Vagina (tissue), 2 donors: ENCODE measurements around the gene IRF2BP1. TPM values are rescaled to one million over a fixed set of nuclear protein-coding genes. Genes with fewer than 3 reads are reported as not detected.

ENCODE experiments used
- DNase-seq, 2 donors: peaks; one replicate each; pipeline ENCODE4 v3.0.0-alpha.2; 2017; ENCODE audit errors: extremely low spot score in 2 of 2
- H3K27ac ChIP-seq: fragments of 200-600 bp; sonication (generic); one replicate; pipeline ENCODE4 v1.5.1; 2019
- H3K27me3 ChIP-seq: fragments of 200-600 bp; sonication (generic); one replicate; pipeline ENCODE4 v1.5.1; 2019
- H3K36me3 ChIP-seq, 2 donors: fragments of 200-600 bp; sonication (generic); one replicate each; pipeline ENCODE4 v1.5.1; 2017 to 2019
- H3K4me1 ChIP-seq: fragments of 200-600 bp; sonication (generic); one replicate; pipeline ENCODE4 v1.5.1; 2019
- H3K4me3 ChIP-seq, 2 donors: fragments of 200-600 bp; sonication (generic); 1 replicate in 1 of 2; 2 replicates in 1 of 2; pipeline ENCODE4 v1.5.1; 2016 to 2019
- H3K9me3 ChIP-seq: fragments of 200-600 bp; sonication (generic); one replicate; pipeline ENCODE4 v1.5.1; 2019
- CTCF ChIP-seq, 3 experiments: fragments of 450-650 bp in 2 of 3; fragments of 200-600 bp in 1 of 3; sonication (generic) in 1 of 3; IDR thresholded peaks; one replicate each; pipeline ENCODE4 v1.5.1; 2017 to 2019; ENCODE audit warnings: antibody characterized with exemption in 3 of 3, mild to moderate bottlenecking in 2 of 3, moderate library complexity in 2 of 3
- POLR2A ChIP-seq, 2 donors: fragments of 450-650 bp; IDR thresholded peaks; one replicate each; pipeline ENCODE4 v1.6.1; 2017; ENCODE audit warnings: antibody characterized with exemption in 2 of 2, mild to moderate bottlenecking in 2 of 2, moderate library complexity in 2 of 2
- POLR2AphosphoS5 ChIP-seq, 2 donors: sonication (generic); formaldehyde crosslinking; IDR thresholded peaks; one replicate each; pipeline ENCODE4 v1.9.0; 2017; ENCODE audit warnings: antibody characterized with exemption in 2 of 2, mild to moderate bottlenecking in 2 of 2, low read depth in 1 of 2; ENCODE audit not compliant: insufficient read depth in 1 of 2
- intact Hi-C: fragments of 100-400 bp; cut with DNase I; formaldehyde crosslinking; loops from one replicate; pipeline ENCODE4 v1.15.1; 2023
- total RNA-seq: library from RNA; depleted of rRNA; stranded (reverse); fragments of >200 nt; gene quantifications from one replicate; pipeline ENCODE4 v1.2.3, GENCODE V29; 2016

IRF2BP1 gene
- total RNA-seq, 1 donor from 2014 or later: 32.2 TPM

GRCh38 chr19:45866400-45867176 is 19.4 kb downstream of the IRF2BP1 start:
- no peaks in the 10 kb centered on the region for H3K9me3 ChIP-seq
- no peak for TF ChIP-seq POLR2A (IDR thresholded peaks at IDR 0.05)
- no peak for TF ChIP-seq POLR2AphosphoS5 (IDR thresholded peaks at IDR 0.05; ENCODE audit: insufficient read depth in 1 of 2, low read depth in 1 of 2)
- no peak for TF ChIP-seq CTCF (IDR thresholded peaks at IDR 0.05)
- H3K27me3 ChIP-seq: peaks cover 10% of the 10 kb centered on the region
- H3K36me3 ChIP-seq: no peaks in the 10 kb centered on the region
- intact Hi-C loops: no loop called here
- peaks cover 22% of the 10 kb centered on the region for H3K4me1 ChIP-seq
- DNase-seq: no peak
- H3K27ac ChIP-seq: no peak overlapping the region
- H3K4me3 ChIP-seq: no peak overlapping the region

GRCh38 chr19:45865269-45865948 is 20.5 kb downstream of the IRF2BP1 start:
- intact Hi-C loops: no loop called here
- Histone ChIP-seq H3K4me3 (no peak overlapping the region), H3K36me3 (no peaks in the 10 kb centered on the region), H3K9me3 (no peaks in the 10 kb centered on the region), H3K4me1 (peaks cover 33% of the 10 kb centered on the region), H3K27ac (no peak overlapping the region), H3K27me3 (peaks cover 10% of the 10 kb centered on the region)
- DNase-seq: peak in 1 of 2 donors; percentile 78
- TF ChIP-seq CTCF (IDR thresholded peaks at IDR 0.05): no peak
- no peak for TF ChIP-seq POLR2AphosphoS5 (IDR thresholded peaks at IDR 0.05; ENCODE audit: insufficient read depth in 1 of 2, low read depth in 1 of 2)
- no peak for TF ChIP-seq POLR2A (IDR thresholded peaks at IDR 0.05)

- no peak overlapping the region for H3K27ac ChIP-seq
- H3K9me3 ChIP-seq: no peaks in the 10 kb centered on the region
- H3K4me3 ChIP-seq: peak overlapping the region; percentile 96 to 98
- intact Hi-C loops: no loop called here
- TF ChIP-seq POLR2A (IDR thresholded peaks at IDR 0.05) (no peak), CTCF (IDR thresholded peaks at IDR 0.05) (no peak), POLR2AphosphoS5 (IDR thresholded peaks at IDR 0.05; ENCODE audit: insufficient read depth in 1 of 2, low read depth in 1 of 2) (no peak)
- DNase-seq: no peak
- peaks cover 10% of the 10 kb centered on the region for H3K27me3 ChIP-seq
- peaks cover 33% of the 10 kb centered on the region for H3K4me1 ChIP-seq
- no peaks in the 10 kb centered on the region for H3K36me3 ChIP-seq
These were observed 21.3 kb downstream of the IRF2BP1 start for GRCh38 chr19:45864629-45865082.

GRCh38 chr19:45863840-45864628 is 21.9 kb downstream of the IRF2BP1 start, which contains the start of gene FOXA3:
TSS of gene FOXA3 (plus strand) at chr19:45864326. CDS start at chr19:45864457, 131 bp downstream.
- peak in 1 of 2 donors; percentile 82 for DNase-seq
- TF ChIP-seq CTCF (IDR thresholded peaks at IDR 0.05): peak; percentile 28 to 40 (median 38)
- TF ChIP-seq POLR2A (IDR thresholded peaks at IDR 0.05): no peak
- intact Hi-C loops: no loop called here
- Histone ChIP-seq H3K27me3 (peaks cover 10% of the 10 kb centered on the region), H3K36me3 (peaks cover 0 to 4% of the 10 kb centered on the region in 2 donors), H3K4me3 (peak within 1 kb of the TSS; percentile 96 to 98), H3K27ac (no peak within 1 kb of the TSS), H3K9me3 (no peaks in the 10 kb centered on the region), H3K4me1 (peaks cover 33% of the 10 kb centered on the region)
